ENCODE measurements around the gene KLF13.

KLF13 gene

DNA sequence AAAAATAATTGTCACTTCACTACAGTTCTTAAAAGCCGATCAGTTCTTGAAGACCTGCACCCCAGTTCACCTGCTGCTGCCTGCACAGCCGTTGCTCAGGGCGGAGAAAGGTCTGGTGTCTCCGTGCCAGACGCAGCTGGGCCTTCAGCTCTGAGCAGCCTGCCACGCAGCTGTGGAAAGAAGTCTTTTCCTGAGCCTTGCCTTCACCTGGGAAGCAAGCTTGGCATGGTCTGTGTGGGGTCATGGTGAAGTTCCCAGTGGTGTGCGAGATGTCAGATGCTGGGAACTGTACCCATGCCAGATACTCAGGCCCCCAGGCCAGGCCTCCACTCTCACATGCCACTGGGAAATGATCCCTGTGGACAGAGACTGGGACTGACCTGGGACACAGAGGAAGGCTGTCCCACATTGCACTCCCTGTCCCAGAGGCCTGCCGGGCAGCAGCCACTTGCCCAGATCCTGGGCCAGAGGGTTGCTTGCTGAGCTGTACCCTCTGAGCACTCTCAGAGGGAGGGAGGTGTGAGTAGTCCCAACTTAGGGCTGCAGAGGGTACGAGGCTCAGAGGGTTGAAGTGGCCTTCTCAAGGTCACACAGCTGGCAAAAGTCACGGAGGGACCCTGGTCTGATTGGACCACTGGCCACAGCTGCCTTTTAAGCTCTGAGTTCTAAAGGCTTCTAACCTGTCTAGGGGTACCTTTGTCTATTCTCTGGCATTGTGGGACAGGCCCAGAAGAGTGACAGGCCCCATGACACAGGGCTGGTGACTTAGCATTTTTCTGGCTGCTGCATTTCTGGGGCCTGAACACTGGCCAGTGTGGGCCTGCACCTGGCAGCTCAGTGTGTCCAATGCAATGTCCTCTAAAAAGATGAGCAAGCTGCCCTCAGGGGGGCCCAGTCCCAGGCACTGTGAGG, 55.4 kb downstream of the KLF13 start:
- TF ChIP-seq, protein P1, sequence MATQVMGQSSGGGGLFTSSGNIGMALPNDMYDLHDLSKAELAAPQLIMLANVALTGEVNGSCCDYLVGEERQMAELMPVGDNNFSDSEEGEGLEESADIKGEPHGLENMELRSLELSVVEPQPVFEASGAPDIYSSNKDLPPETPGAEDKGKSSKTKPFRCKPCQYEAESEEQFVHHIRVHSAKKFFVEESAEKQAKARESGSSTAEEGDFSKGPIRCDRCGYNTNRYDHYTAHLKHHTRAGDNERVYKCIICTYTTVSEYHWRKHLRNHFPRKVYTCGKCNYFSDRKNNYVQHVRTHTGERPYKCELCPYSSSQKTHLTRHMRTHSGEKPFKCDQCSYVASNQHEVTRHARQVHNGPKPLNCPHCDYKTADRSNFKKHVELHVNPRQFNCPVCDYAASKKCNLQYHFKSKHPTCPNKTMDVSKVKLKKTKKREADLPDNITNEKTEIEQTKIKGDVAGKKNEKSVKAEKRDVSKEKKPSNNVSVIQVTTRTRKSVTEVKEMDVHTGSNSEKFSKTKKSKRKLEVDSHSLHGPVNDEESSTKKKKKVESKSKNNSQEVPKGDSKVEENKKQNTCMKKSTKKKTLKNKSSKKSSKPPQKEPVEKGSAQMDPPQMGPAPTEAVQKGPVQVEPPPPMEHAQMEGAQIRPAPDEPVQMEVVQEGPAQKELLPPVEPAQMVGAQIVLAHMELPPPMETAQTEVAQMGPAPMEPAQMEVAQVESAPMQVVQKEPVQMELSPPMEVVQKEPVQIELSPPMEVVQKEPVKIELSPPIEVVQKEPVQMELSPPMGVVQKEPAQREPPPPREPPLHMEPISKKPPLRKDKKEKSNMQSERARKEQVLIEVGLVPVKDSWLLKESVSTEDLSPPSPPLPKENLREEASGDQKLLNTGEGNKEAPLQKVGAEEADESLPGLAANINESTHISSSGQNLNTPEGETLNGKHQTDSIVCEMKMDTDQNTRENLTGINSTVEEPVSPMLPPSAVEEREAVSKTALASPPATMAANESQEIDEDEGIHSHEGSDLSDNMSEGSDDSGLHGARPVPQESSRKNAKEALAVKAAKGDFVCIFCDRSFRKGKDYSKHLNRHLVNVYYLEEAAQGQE (IDR thresholded peaks at IDR 0.05; ENCODE audit: insufficient replicate concordance, low read depth) = no peak
- TF ChIP-seq POLR2AphosphoS5 (IDR thresholded peaks at IDR 0.05; ENCODE audit: low read depth) = no peak; the same call in 1 of the 2 replicates
- no peak for TF ChIP-seq SPI1 (IDR thresholded peaks at IDR 0.05; ENCODE audit: borderline replicate concordance, low read depth)
- no peak for TF ChIP-seq GABPA (IDR thresholded peaks at IDR 0.05; ENCODE audit: low read depth)
- TF ChIP-seq, protein P2, sequence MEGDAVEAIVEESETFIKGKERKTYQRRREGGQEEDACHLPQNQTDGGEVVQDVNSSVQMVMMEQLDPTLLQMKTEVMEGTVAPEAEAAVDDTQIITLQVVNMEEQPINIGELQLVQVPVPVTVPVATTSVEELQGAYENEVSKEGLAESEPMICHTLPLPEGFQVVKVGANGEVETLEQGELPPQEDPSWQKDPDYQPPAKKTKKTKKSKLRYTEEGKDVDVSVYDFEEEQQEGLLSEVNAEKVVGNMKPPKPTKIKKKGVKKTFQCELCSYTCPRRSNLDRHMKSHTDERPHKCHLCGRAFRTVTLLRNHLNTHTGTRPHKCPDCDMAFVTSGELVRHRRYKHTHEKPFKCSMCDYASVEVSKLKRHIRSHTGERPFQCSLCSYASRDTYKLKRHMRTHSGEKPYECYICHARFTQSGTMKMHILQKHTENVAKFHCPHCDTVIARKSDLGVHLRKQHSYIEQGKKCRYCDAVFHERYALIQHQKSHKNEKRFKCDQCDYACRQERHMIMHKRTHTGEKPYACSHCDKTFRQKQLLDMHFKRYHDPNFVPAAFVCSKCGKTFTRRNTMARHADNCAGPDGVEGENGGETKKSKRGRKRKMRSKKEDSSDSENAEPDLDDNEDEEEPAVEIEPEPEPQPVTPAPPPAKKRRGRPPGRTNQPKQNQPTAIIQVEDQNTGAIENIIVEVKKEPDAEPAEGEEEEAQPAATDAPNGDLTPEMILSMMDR (IDR thresholded peaks at IDR 0.05; ENCODE audit: insufficient read depth, low read length) = no peak
- Histone ChIP-seq H3K27me3 (ENCODE audit: insufficient read depth, poor library complexity, severe bottlenecking) (no peaks in the 10 kb centered on the region), H3K27ac (replicated peaks) (no peak overlapping the region), H3K4me3 (replicated peaks; ENCODE audit: insufficient read depth, low read length) (no peak overlapping the region)
- no peak for DNase-seq (ENCODE audit: low read depth in 1 of 2, low spot score in 1 of 2)

DNA sequence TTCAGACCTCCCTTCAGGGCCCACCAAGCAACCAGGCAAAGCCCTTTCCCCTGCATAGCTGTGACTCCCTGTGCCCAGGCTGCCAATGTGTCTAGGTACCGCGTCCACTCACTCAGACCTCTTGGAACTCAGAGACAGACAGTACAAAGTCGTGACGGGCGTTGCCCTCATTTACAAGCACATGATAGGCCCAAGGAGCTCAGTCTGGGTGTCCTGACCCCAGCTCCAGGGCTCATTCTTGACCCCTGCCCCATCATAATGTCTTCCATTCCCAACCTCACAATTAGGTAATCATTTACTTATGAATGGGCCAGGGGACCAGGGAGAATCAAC, 56.0 kb downstream of the KLF13 start:
- no peaks in the 10 kb centered on the region for H3K27me3 ChIP-seq (ENCODE audit: insufficient read depth, poor library complexity, severe bottlenecking)

DNA sequence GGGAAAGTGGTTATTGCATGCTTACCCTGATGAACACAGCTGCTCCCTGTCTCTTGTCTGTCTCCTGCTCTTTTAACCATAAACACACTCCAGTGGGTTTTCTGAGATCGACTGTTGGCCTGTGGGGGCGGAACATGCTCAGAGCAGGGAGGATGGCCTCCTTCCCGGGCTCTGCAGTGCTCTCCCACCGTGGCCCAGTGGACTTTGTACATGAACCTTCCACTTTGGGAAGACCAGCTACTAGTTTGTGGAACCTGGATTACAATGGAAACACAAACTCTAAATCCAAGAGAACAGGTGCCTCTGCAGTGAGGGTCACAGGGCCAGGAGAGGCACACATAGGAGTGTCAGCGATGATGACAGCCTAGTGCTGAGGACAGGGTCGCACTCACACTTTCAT, 56.5 kb downstream of the KLF13 start:
- Histone ChIP-seq H3K27me3 (ENCODE audit: insufficient read depth, poor library complexity, severe bottlenecking) (no peaks in the 10 kb centered on the region), H3K4me3 (replicated peaks; ENCODE audit: insufficient read depth, low read length) (no peak overlapping the region), H3K27ac (replicated peaks) (no peak overlapping the region)
- TF ChIP-seq POLR2AphosphoS5 (IDR thresholded peaks at IDR 0.05; ENCODE audit: low read depth) (no peak), GABPA (IDR thresholded peaks at IDR 0.05; ENCODE audit: low read depth) (no peak), SPI1 (IDR thresholded peaks at IDR 0.05; ENCODE audit: borderline replicate concordance, low read depth) (no peak)
- TF ChIP-seq, protein P1 (IDR thresholded peaks at IDR 0.05; ENCODE audit: insufficient replicate concordance, low read depth) = no peak
- TF ChIP-seq, protein P2 (IDR thresholded peaks at IDR 0.05; ENCODE audit: insufficient read depth, low read length) = no peak
- no peak for DNase-seq (ENCODE audit: low read depth in 1 of 2, low spot score in 1 of 2)

More for the DNA sequence above, 56.0 kb downstream of the KLF13 start:
- no peak for TF ChIP-seq GABPA (IDR thresholded peaks at IDR 0.05; ENCODE audit: low read depth)
- no peak for TF ChIP-seq POLR2AphosphoS5 (IDR thresholded peaks at IDR 0.05; ENCODE audit: low read depth)
- TF ChIP-seq SPI1 (IDR thresholded peaks at IDR 0.05; ENCODE audit: borderline replicate concordance, low read depth) = no peak
- TF ChIP-seq, protein P1 (IDR thresholded peaks at IDR 0.05; ENCODE audit: insufficient replicate concordance, low read depth) = no peak
- TF ChIP-seq, protein P2 (IDR thresholded peaks at IDR 0.05; ENCODE audit: insufficient read depth, low read length) = no peak
- no peak overlapping the region for H3K27ac ChIP-seq (replicated peaks)
- no peak overlapping the region for H3K4me3 ChIP-seq (replicated peaks; ENCODE audit: insufficient read depth, low read length)
- DNase-seq (ENCODE audit: low read depth in 1 of 2, low spot score in 1 of 2) = no peak

Data from HL-60 (cell line).